HepG2 (cell line): ENCODE measurements around the gene ARL3. TPM values are rescaled to one million over a fixed set of nuclear protein-coding genes. Genes with fewer than 3 reads are reported as not detected.

Experiments
- ATAC-seq: fragments of 200-7000 bp; cut with Tn5 transposase; 3 replicates; pipeline ENCODE4 v1.9.1; 2020; ENCODE audit warnings: mild to moderate bottlenecking, moderate library complexity
- BruUV-seq: library from RNA; stranded (reverse); fragments of 400-500 nt; replicated peaks from 2 replicates; lab custom pipeline; 2021; lab: Mats Ljungman, UMichigan
- CTCF ChIA-PET: fragments of 300-600 bp; formaldehyde crosslinking; extraction: SDS; loops from one replicate; lab custom pipeline; 2021; ENCODE audit warnings: low total read pairs, inconsistent platforms, low intra/inter-chr PET ratio; lab: Yijun Ruan, JAX
- POLR2A ChIA-PET: fragments of 350-600 bp; sonication (Branson Sonifier 250); formaldehyde crosslinking; loops from one replicate; lab custom pipeline; 2020; ENCODE audit warnings: antibody characterized with exemption, inconsistent platforms; lab: Yijun Ruan, JAX
- DNase-seq: peaks from one replicate; pipeline ENCODE4 v3.0.0-alpha.2; 2015; ENCODE audit warnings: low spot score
- FAIRE-seq: peaks from 3 replicates; lab custom pipeline; 2011; peaks lifted over from hg19 to GRCh38; lab: Jason Lieb, UNC
- H2AFZ ChIP-seq: one replicate; pipeline ENCODE4 v1.6.1; 2011; ENCODE audit warnings: low read length, inconsistent platforms
- H3K27ac ChIP-seq: fragments of 300-600 bp; 3 replicates; pipeline ENCODE4 v1.8.0; 2011; ENCODE audit warnings: mixed run types, mild to moderate bottlenecking, mixed read lengths, low read length, inconsistent platforms; ENCODE audit not compliant: insufficient read depth; ENCODE audit errors: extremely low read length
- H3K27me3 ChIP-seq, 2 experiments: fragments of 200-600 bp in 1 of 2; 2 replicates in 1 of 2; 3 replicates in 1 of 2; pipeline versions ENCODE4 v1.6.0 to v1.8.0; 2011; ENCODE audit warnings: low read length in 2 of 2, mild to moderate bottlenecking in 2 of 2, moderate library complexity in 2 of 2, inconsistent platforms in 1 of 2; ENCODE audit not compliant: insufficient read depth in 2 of 2, control insufficient read depth in 1 of 2
- H3K36me3 ChIP-seq, 2 experiments: fragments of 200-600 bp in 1 of 2; replicated peaks in 1 of 2; 2 replicates in 1 of 2; 3 replicates in 1 of 2; pipeline versions ENCODE4 v1.5.1 to v1.8.0; 2011; ENCODE audit warnings: low read length in 2 of 2, inconsistent platforms in 1 of 2; ENCODE audit not compliant: insufficient read depth in 2 of 2, control insufficient read depth in 1 of 2
- H3K4me1 ChIP-seq: 2 replicates; pipeline ENCODE4 v1.5.1; 2012; ENCODE audit warnings: low read length, inconsistent platforms; ENCODE audit not compliant: insufficient read depth
- H3K4me2 ChIP-seq: 2 replicates; pipeline ENCODE4 v1.6.0; 2011; ENCODE audit warnings: low read depth, low read length, inconsistent platforms
- H3K4me3 ChIP-seq, 3 experiments: fragments of 200-600 bp in 1 of 3; sonication (generic), shearing (Covaris generic) in 1 of 3; replicated peaks in 1 of 3; 2 replicates each; pipeline ENCODE4 v1.5.1; 2011 to 2016; ENCODE audit warnings: low read length in 3 of 3, inconsistent platforms in 2 of 3, low read depth in 2 of 3, mild to moderate bottlenecking in 2 of 3, control low read depth in 1 of 3, mixed read lengths in 1 of 3; ENCODE audit not compliant: insufficient read depth in 1 of 3
- H3K79me2 ChIP-seq: one replicate; pipeline ENCODE4 v1.6.1; 2011; ENCODE audit warnings: low read length, inconsistent platforms; ENCODE audit not compliant: insufficient read depth
- H3K9ac ChIP-seq: 2 replicates; pipeline ENCODE4 v1.6.0; 2011; ENCODE audit warnings: mild to moderate bottlenecking, low read depth, low read length, inconsistent platforms; ENCODE audit not compliant: insufficient read depth
- H3K9me3 ChIP-seq: 2 replicates; pipeline ENCODE4 v1.5.1; 2012; ENCODE audit warnings: mild to moderate bottlenecking, low read length
- H4K20me1 ChIP-seq: 2 replicates; pipeline ENCODE4 v1.6.0; 2011; ENCODE audit warnings: inconsistent platforms, mild to moderate bottlenecking, low read length, moderate library complexity; ENCODE audit not compliant: insufficient read depth
- NFKB2 ChIP-seq: sonication (generic); formaldehyde crosslinking; IDR thresholded peaks from 2 replicates; pipeline ENCODE4 v1.4.0; 2020; ENCODE audit warnings: missing genetic modification reagents, borderline replicate concordance
- STAG1 ChIP-seq: sonication (generic); formaldehyde crosslinking; IDR thresholded peaks from 2 replicates; pipeline ENCODE4 v1.4.0; 2020; ENCODE audit warnings: missing genetic modification reagents
- SUZ12 ChIP-seq: fragments of 150-350 bp; IDR thresholded peaks from 2 replicates; pipeline ENCODE4 v1.6.1; 2014; ENCODE audit warnings: low read depth, low read length
- ZNF253 ChIP-seq: sonication (generic); formaldehyde crosslinking; IDR thresholded peaks from 2 replicates; pipeline ENCODE4 v1.8.0; 2022; ENCODE audit warnings: mild to moderate bottlenecking, missing genetic modification reagents, borderline replicate concordance
- ZNF619 ChIP-seq: sonication (generic); formaldehyde crosslinking; IDR thresholded peaks from 2 replicates; pipeline ENCODE4 v1.4.0; 2020; ENCODE audit warnings: mild to moderate bottlenecking, missing genetic modification reagents
- ZNF775 ChIP-seq: sonication (generic); formaldehyde crosslinking; IDR thresholded peaks from 2 replicates; pipeline ENCODE4 v1.4.0; 2020; ENCODE audit warnings: missing genetic modification reagents, mild to moderate bottlenecking, moderate library complexity, borderline replicate concordance
- ZNF788 ChIP-seq: sonication (generic); formaldehyde crosslinking; IDR thresholded peaks from 2 replicates; pipeline ENCODE4 v1.5.0; 2020; ENCODE audit warnings: mild to moderate bottlenecking, missing genetic modification reagents, borderline replicate concordance
- WGBS: methylation state at CpG from one replicate; pipeline ENCODE4 v1.1.6; 2017; ENCODE audit warnings: low lambda C conversion rate; 5-methylcytosine and 5-hydroxymethylcytosine counted together
- in situ Hi-C: cut with HindIII; loops from 2 replicates; pipeline ENCODE4 v1.10.0; 2017; ENCODE audit warnings: low pct_unique_long_range_greater_than_20kb; ENCODE audit not compliant: extremely low pct_ligation_motif_present
- intact Hi-C: fragments of 100-400 bp; cut with micrococcal nuclease; formaldehyde crosslinking; loops from one replicate; pipeline ENCODE4 v1.10.0; 2022; ENCODE audit not compliant: unreplicated experiment
- polyA plus RNA-seq, 8 experiments: library from polyadenylated mRNA; depleted of rRNA in 3 of 8; stranded (reverse) in 7 of 8; unstranded in 1 of 8; fragments of >200 nt; fragmentation: Illumina TruSeq in 4 of 8; extraction: Trizol in 4 of 8; gene quantifications; 2 replicates each; pipeline versions ENCODE4 v1.2.1 to v1.2.3, GENCODE V29; 2011 to 2016; ENCODE audit warnings: low read depth in 4 of 8, missing spikeins in 1 of 8, mixed read lengths in 1 of 8; ENCODE audit not compliant: insufficient read depth in 1 of 8
- total RNA-seq, 5 experiments: library from RNA; depleted of rRNA; stranded (reverse); fragments of >200 nt; fragmentation: Illumina TruSeq; extraction: Trizol; gene quantifications; 2 replicates each; pipeline ENCODE4 v1.2.3, GENCODE V29; 2016; ENCODE audit warnings: low read depth in 1 of 5
- TF ChIP-seq, protein P1 (sequence below): sonication (generic); formaldehyde crosslinking; IDR thresholded peaks from 2 replicates; pipeline ENCODE4 v1.4.0; 2020; ENCODE audit warnings: mild to moderate bottlenecking, missing genetic modification reagents
- TF ChIP-seq, protein P2 (sequence below): sonication (generic); formaldehyde crosslinking; conservative IDR thresholded peaks from 2 replicates; pipeline ENCODE4 v1.8.0; 2022; ENCODE audit warnings: missing genetic modification reagents

The ARL3 gene
- total and polyA plus RNA-seq, 2 of the 13 experiments (the other 11 are each of a cell fraction or from before 2014, with no cell fraction given) = 5.2 to 6.6 TPM

DNA sequence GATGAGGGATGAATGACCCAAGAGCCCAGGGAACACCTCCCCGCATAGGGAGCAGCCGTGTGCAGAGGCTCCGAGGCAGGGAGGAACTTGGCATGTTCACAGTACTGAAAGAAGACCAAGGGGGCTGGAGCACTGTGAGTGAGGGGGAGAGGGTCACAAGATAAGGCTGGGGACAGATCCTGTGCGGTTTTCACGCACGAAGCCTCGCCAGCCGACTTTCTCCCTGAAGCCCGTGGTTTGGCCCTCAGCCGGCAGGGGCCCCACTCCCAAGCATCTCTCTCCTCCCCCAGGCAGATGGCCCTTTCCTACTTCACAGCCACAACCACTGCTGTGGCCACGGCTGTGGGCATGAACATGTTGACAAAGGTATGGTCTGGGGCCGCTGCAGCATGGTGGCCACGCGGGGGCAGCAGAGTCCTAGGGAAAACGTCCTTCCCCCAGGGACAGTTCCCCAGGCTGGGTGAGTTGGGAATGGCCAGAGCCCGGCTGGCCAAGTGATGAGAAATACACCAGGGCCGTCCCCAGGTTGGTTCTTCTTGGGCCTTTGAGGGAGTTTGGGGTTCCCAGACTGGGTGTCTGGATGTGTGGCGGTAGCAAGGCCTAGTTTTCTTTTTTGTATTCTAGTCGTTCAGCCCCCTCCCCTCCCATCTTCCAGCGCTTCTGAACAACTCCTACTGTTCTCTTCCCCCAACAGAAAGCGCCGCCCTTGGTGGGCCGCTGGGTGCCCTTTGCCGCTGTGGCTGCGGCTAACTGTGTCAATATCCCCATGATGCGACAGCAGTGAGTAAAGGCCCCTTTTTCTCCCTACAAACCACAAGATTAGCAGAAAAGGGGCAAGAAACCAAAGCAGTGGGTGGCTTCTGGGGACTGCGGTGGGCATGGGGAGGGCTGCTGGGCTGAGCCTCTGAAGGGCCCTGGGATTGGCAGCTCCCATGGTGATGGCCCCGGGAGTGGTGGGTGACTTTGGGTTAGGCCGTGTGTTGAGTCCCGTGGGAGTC lies 15.1 kb upstream of the ARL3 start (continued):
- TF ChIP-seq ZNF775 (no peak), ZNF619 (CRISPR knock-in tag) (0 out of 2 replicates have a peak, but pooled peaks have one; percentile 46), ZNF788 (CRISPR knock-in tag) (no peak), STAG1 (peak; percentile 96), NFKB2 (CRISPR knock-in tag) (peak; percentile 32; the same call in 1 of the 2 replicates)
- TF ChIP-seq, protein P1, sequence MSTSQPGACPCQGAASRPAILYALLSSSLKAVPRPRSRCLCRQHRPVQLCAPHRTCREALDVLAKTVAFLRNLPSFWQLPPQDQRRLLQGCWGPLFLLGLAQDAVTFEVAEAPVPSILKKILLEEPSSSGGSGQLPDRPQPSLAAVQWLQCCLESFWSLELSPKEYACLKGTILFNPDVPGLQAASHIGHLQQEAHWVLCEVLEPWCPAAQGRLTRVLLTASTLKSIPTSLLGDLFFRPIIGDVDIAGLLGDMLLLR (CRISPR knock-in tag) = no peak

DNA sequence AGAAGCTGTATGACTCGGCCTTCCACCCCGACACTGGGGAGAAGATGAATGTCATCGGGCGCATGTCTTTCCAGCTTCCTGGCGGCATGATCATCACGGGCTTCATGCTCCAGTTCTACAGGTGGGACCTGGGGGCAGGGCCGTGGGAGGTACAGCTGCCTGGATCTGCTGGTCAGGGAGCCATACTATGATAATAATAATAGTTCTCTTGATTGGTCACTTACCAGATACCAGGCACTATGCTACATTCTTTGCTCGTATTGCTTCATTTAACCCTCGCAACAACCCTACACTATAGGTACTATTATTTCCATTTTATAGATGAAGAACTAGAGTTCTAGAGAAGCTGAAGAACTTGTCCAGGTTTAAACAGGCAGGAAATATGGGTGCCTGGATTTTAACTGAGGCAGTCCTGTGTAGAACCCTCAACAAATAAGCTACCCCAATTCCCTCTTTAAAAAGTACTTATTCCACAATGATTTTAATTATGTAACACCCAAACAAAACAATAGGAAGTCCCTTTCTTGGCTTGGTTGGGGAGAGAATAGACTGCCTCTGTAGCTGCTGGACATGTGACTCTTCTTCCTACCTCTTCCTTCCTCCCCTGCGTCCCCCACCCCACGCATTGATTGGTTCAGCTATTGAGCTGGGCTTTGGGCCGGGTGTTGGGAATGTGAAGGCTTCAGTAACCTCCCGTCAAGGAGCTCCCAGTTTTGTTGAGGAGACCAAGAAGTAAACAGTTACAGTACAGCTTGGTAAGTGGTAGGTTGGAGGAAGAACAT lies 13.0 kb upstream of the ARL3 start:
- no TSS peak for BruUV-seq
- H3K36me3 ChIP-seq = peaks cover 22 to 58% of the 10 kb centered on the region in 2 experiments
- no peaks in the 10 kb centered on the region for H3K27me3 ChIP-seq
- no peaks in the 10 kb centered on the region for H3K9me3 ChIP-seq
- H3K79me2 ChIP-seq = peaks cover 13% of the 10 kb centered on the region
- H3K27ac ChIP-seq = no peak overlapping the region
- no peak overlapping the region for H2AFZ ChIP-seq
- no peak overlapping the region for H3K4me3 ChIP-seq
- no peak for DNase-seq
- WGBS = 88% methylated on average over 11 of the region's 13 CpGs
- TF ChIP-seq, protein P2, sequence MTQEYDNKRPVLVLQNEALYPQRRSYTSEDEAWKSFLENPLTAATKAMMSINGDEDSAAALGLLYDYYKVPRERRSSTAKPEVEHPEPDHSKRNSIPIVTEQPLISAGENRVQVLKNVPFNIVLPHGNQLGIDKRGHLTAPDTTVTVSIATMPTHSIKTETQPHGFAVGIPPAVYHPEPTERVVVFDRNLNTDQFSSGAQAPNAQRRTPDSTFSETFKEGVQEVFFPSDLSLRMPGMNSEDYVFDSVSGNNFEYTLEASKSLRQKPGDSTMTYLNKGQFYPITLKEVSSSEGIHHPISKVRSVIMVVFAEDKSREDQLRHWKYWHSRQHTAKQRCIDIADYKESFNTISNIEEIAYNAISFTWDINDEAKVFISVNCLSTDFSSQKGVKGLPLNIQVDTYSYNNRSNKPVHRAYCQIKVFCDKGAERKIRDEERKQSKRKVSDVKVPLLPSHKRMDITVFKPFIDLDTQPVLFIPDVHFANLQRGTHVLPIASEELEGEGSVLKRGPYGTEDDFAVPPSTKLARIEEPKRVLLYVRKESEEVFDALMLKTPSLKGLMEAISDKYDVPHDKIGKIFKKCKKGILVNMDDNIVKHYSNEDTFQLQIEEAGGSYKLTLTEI = no peak
- no peak for TF ChIP-seq ZNF253 (CRISPR knock-in tag)
- no peak for TF ChIP-seq SUZ12
- TF ChIP-seq, all 625 proteins: peak for 0
- Histone ChIP-seq H3K4me2 (no peak overlapping the region), H3K9ac (no peak overlapping the region), H4K20me1 (peaks cover 3% of the 10 kb centered on the region; the same call in 1 of the 2 replicates), H3K4me1 (no peaks in the 10 kb centered on the region)
- intact Hi-C loops = no loop called here
- ChIA-PET POLR2A (interaction anchor here (1.0 kb wide), 1 partner anchor 13 kb away, joined by 4 read pairs; the partner anchor contains the start of gene ARL3), CTCF (no interaction called here)
- no peak for ATAC-seq
- in situ Hi-C loops = loop anchor here (10.0 to 25.0 kb wide), 2 partner anchors 178 to 335 kb away; no protein-coding TSS in a partner anchor
- FAIRE-seq = no peak
